HG03045 (cell line): ENCODE results near the gene ACO1.

ENCODE experiments used
- ATAC-seq: cut with Tn5 transposase; IDR thresholded peaks from one replicate; pipeline ENCODE4 v1.9.1; 2021; ENCODE audit warnings: mild to moderate bottlenecking, moderate library complexity; ENCODE audit not compliant: unreplicated experiment

The ACO1 gene

DNA sequence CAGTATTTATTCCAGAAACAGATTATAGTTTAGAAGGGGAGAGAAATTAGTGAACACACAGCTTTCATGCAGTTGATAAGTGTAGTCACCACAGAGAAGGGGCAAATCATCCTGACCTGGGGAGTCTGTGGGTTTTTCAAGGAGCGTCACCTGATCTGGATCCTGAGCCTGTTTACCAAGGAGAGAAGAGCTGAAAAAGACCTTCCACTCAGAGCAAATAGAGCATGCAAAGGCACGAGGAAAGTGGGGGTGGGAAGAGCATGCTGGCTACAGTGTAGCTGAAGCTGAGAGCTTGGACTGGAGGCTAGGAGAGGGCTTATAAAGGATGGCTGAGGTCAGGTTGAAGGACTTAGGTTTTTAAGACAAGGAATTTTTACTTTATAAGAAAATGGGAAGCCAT lies 30.4 kb downstream of the ACO1 start:
- ATAC-seq = no peak

GRCh38 chr9:32419921-32420320 lies 35.5 kb downstream of the ACO1 start:
- no peak for ATAC-seq

DNA sequence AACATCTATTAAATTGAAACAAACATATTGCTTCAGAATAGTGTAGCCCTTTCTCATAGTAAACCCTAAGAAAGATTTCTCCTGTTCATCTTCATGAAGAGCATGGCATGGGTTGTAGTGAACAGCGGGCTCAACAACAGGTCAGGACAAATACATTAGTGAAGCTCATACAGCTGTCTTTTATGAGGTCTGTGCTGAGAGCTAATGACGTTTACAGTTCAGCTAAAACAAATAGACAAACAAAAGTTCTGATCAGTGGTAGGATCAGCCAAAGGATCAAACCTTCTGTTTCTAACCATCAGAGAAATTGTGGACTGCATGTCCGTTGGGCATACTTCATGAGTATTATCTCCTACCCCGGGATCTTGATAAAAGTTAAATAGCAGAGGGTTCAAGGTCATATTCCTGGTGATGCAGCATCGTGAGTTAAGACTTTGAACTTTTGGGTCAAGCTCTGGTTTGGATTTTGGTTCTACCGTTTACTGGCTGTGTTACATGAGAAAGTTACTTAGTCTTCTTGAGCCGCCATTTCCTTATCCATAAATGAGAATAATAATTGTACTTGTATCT lies 37.9 kb downstream of the ACO1 start:
- no peak for ATAC-seq

- ATAC-seq = no peak
Measured at GRCh38 chr9:32423371-32423770, 38.9 kb downstream of the ACO1 start.

- ATAC-seq = no peak
Measured at GRCh38 chr9:32424616-32425015, 40.2 kb downstream of the ACO1 start.

DNA sequence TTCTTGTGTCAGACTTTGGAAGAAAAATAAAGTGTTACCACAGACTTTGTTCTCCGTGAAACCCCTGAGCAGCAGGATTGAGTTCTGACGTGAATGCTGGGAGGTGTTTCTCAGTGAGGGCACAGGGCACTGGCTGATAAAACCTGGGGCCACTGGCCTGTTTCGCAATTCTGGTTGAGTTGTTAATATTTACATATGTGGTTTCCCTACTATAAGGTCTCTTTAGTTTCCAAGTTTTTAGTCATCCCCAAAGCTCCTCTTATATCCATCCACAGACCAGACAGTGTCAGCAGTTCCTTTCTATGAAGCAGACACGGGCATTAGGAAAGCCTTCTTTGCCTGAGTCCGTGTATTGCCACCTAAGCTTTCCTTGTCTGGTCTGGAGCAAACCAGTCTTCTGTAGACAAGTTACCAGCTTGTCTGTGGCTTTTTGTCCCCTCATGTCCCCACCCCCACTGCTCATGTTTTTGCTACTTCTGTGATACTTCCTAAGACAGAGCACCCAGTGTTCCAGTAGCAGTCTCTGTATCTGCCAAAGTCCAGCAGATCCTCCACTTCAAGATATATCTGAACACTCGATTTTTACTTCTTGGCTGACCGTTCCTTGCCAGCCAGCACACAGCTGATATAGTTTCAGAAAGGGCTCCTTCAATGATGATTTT lies 42.0 kb downstream of the ACO1 start:
- ATAC-seq = no peak

DNA sequence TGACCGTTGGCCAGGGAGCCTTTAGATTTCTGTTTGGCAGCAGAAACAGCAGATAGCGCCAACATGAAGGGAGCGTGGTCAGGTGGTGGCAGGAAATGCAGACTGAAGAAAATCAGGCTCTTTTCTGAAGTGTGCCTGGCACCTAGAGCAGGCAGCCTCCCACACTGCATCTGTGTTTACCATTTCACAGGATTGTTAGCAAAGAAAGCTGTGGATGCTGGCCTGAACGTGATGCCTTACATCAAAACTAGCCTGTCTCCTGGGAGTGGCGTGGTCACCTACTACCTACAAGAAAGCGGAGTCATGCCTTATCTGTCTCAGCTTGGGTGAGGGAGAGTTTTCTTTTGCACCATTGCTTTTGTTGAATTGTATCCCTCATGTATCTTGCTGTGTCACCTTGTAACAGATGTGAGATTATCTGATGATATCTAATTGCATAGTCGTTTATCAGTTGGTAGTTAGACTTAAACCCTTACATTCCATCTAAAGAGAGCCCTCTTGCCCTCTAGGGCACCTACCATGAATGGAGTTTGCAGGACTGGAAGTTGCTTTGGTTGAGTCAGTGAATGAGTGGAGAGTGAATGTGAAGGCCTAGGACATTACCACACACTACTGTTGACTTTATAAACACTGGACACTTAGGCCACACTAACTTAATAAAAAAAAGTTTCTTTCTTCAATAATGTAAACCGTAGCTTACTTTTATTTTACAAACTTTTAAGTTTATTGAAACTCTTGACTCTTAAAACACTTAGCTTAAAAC lies 42.8 kb downstream of the ACO1 start:
- no peak for ATAC-seq

GRCh38 chr9:32430720-32431119 lies 46.3 kb downstream of the ACO1 start:
- ATAC-seq = no peak

- no peak for ATAC-seq
Measured at GRCh38 chr9:32431196-32431595, 46.8 kb downstream of the ACO1 start.

DNA sequence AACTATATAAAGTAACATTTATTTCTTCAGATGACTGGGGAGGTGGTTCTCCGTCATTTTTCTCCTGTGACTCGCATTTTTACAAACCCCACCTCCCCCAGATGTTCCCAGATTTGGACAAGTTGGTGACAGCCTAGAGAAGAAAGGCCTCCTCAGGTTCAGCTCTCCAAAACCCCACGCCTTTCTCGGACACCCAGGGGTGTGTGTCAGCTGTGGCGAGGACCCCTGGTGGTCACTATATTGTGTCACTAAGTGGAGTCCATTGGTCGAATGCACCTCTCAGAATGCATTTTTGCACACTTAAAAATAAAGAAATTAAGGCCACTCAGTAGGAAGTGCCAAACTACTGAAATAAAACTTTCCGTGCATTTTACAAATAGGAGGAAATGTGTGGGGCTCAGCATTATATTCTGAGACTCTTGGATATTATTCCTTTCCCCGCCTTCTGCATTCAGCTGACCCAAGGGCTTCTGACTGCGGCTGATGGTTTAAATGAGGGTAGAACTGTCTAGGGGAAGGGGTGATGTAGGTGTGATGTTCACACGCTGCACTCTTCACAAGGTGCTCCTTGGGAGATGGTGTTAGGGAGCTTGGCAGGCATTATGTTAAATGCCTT lies 47.6 kb downstream of the ACO1 start:
- ATAC-seq = no peak

GRCh38 chr9:32434892-32435291 lies 50.4 kb downstream of the ACO1 start:
- ATAC-seq = no peak

- no peak for ATAC-seq
Measured at GRCh38 chr9:32441678-32442077, 57.2 kb downstream of the ACO1 start.

- no peak for ATAC-seq
Measured at GRCh38 chr9:32442433-32442832, 58.0 kb downstream of the ACO1 start.

DNA sequence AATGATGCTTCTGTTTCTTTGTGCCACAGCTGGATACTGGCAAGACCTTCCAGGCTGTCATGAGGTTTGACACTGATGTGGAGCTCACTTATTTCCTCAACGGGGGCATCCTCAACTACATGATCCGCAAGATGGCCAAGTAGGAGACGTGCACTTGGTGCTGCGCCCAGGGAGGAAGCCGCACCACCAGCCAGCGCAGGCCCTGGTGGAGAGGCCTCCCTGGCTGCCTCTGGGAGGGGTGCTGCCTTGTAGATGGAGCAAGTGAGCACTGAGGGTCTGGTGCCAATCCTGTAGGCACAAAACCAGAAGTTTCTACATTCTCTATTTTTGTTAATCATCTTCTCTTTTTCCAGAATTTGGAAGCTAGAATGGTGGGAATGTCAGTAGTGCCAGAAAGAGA lies 65.5 kb downstream of the ACO1 start:
- ATAC-seq = no peak

DNA sequence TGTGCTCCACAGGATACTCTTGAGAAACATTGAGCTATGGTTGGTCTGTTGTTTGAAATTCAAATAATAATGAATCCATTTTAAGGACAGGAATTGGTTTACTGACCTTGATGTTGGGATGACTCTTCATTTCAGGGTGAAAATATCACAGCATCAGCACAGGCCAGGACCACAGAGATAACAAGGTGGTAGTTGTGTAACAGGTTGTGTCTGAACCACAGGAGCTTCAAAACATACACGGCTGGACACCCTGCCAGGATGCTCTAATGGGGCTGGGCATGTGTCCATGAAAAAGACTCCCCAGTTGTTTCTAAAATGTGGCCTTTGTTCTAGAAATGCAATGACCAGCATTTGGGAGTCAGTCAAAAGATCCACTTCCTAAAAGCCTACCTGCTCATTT lies 69.8 kb downstream of the ACO1 start:
- no peak for ATAC-seq

GRCh38 chr9:32455738-32456137 lies 71.3 kb downstream of the ACO1 start:
- ATAC-seq = no peak

GRCh38 chr9:32456564-32456963 lies 72.1 kb downstream of the ACO1 start:
- ATAC-seq = no peak

DNA sequence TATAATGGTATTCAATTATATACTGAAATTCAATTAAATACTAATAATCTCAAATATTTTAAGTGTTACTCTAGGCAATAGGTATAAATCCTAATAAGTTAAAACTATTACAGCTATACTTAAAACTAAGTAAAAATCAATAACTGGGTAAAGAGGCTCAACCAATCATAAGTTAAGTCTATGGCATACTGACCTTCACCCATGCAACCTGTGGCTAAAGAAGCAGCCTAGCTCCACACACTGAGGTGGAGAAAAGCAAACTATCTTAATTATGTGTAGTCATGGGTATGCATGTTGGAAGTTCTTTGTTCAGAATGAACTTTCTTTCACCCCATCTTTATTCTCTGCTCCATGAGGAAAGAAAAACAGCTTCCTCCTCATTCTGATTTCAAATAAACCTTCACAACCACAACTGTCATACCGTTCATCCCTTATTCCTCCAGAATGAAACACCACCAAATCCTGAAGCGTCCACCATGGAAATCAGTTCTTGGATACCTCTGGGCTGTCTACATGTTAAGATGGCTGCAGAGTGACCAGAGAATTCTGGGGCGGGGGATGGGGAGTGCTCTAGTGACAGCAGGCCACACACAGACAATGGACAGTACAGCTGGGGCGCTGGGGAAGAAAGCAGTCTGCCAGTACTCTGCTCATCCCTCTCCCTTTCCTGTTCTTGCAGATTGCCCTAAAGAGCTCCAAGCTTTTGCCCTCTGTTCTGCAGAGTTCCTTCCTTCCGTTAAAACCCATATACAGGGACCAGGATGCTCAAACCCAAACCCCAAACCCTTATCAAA lies 79.3 kb downstream of the ACO1 start:
- ATAC-seq = no peak

DNA sequence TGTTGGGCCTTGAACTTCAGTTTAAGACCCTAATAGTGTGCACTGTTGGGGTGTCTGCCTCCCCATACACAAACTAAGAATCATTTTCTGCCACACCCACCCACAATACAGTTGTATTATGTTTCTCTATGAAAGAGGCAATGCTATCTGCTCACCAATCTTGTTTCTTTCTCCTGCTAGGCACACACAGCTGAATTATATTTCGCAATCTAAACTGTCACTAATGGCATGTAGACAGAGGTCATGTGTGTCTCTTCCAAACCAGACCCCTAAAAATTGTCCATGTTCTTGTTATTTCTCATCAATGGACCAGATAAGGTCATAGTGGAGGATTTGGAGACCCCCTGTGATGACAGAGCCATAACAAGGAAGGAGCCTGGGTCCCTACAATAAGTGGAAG lies 84.3 kb downstream of the ACO1 start:
- ATAC-seq = no peak

DNA sequence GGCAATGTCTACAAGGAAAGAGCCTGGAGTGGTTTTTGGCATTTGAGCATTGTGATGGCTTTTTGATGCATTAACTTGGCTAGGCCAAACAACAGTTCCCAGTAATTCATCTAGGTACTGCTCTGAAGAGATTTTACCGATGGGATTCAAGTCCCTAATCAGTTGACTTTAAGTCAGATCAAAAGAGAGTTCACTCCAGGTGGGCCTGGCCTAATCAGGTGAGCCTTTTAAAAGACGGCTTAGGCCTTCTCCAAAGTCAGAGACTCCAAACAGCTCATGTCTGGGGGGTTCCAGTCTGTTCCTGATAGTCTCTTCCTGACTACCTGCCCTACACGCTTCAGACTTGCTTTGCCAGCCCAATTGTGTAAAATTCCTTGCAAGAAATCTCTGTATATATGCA lies 87.9 kb downstream of the ACO1 start:
- no peak for ATAC-seq

DNA sequence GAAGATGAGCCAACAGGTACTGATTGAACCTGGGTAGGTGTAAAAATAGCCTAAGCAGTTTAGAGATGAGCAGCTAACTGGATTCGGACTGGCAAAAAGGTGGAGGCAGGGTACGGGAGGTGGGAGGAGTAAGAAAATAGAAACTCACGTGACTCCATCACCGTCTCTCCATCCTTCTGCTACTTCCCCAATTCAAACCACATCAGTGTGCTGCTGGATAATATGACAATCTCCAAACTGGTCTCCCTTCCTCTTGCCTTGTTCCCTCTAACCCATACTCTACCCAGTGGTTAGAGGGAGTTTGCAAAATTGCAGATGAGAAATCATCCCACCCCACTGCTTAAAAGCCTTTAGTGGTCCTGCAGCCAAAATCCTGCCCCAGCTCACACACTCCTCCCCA lies 98.9 kb downstream of the ACO1 start:
- no peak for ATAC-seq
